ENCODE results near the gene PODNL1. TPM values are rescaled to one million over a fixed set of nuclear protein-coding genes. Genes with fewer than 3 reads are reported as not detected.

The PODNL1 gene
- total RNA-seq, 6 experiments from 2014 or later = 10.1 to 13.7 (median 12.2) TPM

DNA sequence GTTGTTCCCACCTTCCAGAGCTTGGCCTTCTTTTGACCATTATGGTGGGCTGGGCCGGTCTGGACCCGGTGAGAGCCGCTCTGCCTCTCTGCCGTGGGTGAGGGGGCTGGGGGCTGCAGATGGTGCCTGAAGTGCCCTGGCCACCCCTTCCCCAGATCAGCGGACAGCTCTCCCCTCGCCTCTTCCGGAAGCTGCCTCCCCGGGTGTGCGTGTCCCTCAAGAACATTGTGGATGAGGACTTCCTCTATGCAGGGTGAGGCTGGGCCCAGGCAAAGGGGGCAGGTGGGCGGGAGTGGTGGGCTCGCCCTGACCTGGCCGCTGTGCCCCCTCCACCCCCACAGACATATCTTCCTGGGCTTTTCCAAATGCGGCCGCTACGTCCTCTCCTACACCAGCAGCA, 16.0 kb upstream of the PODNL1 start:
- H3K27ac Mint-ChIP-seq = no peak overlapping the region
- H3K9me3 Mint-ChIP-seq = no peaks in the 10 kb centered on the region
- H3K4me1 Mint-ChIP-seq (ENCODE audit: low read depth) = peaks cover 16% of the 10 kb centered on the region
- H3K36me3 Mint-ChIP-seq (ENCODE audit: low read depth) = peaks cover 5% of the 10 kb centered on the region; the same call in 1 of the 2 replicates
- TF ChIP-seq, protein P1, sequence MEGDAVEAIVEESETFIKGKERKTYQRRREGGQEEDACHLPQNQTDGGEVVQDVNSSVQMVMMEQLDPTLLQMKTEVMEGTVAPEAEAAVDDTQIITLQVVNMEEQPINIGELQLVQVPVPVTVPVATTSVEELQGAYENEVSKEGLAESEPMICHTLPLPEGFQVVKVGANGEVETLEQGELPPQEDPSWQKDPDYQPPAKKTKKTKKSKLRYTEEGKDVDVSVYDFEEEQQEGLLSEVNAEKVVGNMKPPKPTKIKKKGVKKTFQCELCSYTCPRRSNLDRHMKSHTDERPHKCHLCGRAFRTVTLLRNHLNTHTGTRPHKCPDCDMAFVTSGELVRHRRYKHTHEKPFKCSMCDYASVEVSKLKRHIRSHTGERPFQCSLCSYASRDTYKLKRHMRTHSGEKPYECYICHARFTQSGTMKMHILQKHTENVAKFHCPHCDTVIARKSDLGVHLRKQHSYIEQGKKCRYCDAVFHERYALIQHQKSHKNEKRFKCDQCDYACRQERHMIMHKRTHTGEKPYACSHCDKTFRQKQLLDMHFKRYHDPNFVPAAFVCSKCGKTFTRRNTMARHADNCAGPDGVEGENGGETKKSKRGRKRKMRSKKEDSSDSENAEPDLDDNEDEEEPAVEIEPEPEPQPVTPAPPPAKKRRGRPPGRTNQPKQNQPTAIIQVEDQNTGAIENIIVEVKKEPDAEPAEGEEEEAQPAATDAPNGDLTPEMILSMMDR (IDR thresholded peaks at IDR 0.05) = no peak
- no peak for DNase-seq
- H3K4me3 Mint-ChIP-seq = peak overlapping the region; percentile 93; the same call in 1 of the 2 replicates
- H3K27me3 Mint-ChIP-seq (ENCODE audit: insufficient read depth) = no peaks in the 10 kb centered on the region; the same call in 1 of the 2 replicates

DNA sequence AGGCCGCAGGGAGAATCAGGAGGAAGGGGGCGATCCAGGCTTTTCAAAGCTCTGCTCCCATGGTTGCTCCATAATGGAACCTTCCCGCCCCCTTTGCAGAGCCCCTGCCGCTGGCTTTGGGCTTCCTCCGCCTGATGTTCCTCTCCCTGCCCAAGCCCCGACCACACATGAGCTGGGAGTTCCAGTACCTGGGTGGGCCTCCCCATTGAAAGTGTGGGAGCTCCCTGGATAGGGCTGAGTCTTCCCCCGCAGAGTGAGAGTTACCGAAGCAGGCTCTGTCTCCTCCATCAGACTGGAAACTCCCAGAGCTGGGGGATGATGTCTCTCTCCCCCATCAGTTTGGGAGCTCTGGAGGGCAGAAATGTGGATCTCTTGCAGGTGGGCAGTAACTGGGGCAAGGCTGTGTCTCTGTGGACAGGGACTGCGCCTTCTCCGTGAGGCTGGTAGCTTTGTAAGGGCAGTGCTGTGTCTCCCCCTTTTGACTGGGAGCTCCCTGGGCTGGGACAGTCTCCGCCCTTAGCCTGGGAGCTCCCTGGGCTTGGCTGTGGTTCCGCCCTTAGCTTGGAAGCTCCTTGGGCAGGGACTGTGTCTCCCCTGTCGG, 14.8 kb upstream of the PODNL1 start:
- H3K9me3 Mint-ChIP-seq = no peaks in the 10 kb centered on the region
- no peaks in the 10 kb centered on the region for H3K27me3 Mint-ChIP-seq (ENCODE audit: insufficient read depth)
- TF ChIP-seq, protein P1 (IDR thresholded peaks at IDR 0.05) = peak; percentile 9; the same call in 1 of the 2 replicates
- H3K4me3 Mint-ChIP-seq = peak overlapping the region; percentile 93
- DNase-seq = peak; percentile 58
- peaks cover 1% of the 10 kb centered on the region; the same call in 1 of the 2 replicates for H3K36me3 Mint-ChIP-seq (ENCODE audit: low read depth)
- H3K27ac Mint-ChIP-seq = peak overlapping the region; percentile 72
- peaks cover 16% of the 10 kb centered on the region for H3K4me1 Mint-ChIP-seq (ENCODE audit: low read depth)

DNA sequence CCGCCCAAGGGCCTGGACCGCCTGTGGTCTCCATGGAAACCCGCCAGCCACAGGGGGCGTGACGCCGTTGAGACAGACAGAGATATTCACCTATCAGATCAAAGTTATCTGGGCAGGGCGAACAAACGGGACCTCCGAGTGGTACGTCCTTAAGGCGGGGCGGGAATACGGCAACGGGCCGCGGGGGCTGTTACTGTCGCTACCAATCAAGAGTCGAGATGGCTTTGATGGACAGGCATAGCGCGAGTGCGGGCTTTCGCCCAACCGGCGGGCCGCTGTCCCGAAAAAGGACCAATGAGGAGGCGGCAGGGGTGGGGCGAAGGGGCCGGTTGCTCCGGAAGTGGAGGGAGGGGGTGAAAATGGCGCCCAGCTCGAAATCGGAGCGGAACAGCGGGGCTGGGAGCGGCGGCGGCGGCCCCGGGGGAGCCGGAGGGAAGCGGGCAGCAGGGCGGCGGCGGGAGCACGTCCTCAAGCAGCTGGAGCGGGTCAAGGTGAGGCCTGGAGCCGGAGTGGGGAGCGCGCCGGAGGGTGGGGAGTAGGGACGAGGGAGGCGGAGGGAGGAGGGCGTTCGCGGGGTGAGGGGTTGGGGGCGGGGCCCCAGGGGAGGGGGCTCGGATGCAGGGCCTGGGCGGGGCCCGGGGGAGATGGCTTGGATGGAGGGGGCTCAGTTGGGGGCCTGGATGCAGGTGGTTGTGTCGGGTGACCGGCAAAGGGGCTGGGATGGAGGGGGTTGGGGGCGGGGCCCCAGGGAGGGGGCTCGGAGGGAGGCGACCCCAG, 14.1 kb upstream of the PODNL1 start, which contains the start of gene DCAF15:
Gene DCAF15 (plus strand): TSS at position 356 of the 777 bp plus-strand sequence. CDS start 4 bp downstream, at position 360.
- DNase-seq = peak; percentile 100
- peaks cover 16% of the 10 kb centered on the region for H3K4me1 Mint-ChIP-seq (ENCODE audit: low read depth)
- H3K4me3 Mint-ChIP-seq = peak within 1 kb of the TSS; percentile 93
- H3K9me3 Mint-ChIP-seq = no peaks in the 10 kb centered on the region
- H3K36me3 Mint-ChIP-seq (ENCODE audit: low read depth) = no peaks in the 10 kb centered on the region
- H3K27me3 Mint-ChIP-seq (ENCODE audit: insufficient read depth) = no peaks in the 10 kb centered on the region
- H3K27ac Mint-ChIP-seq = peak within 1 kb of the TSS; percentile 79
- TF ChIP-seq, protein P1 (IDR thresholded peaks at IDR 0.05) = peak; percentile 31

DNA sequence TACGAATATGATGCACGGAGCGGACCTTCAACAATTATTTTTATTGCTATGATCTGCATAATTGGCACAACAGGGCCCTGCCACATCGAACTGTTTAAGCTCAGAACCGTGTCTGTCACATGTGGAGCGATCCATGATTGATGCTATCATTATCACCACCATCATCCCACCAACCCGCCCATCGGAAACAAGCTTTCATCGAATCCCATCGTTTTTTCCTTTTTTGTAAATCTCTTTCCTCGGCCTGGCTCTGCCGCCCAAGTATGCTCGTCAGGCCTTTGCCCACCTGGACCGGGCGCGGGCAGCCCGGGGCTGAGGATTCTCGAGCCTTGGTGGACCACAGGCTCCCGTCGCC, 13.6 kb upstream of the PODNL1 start:
- H3K36me3 Mint-ChIP-seq (ENCODE audit: low read depth) = no peaks in the 10 kb centered on the region
- TF ChIP-seq, protein P1 (IDR thresholded peaks at IDR 0.05) = no peak

DNA sequence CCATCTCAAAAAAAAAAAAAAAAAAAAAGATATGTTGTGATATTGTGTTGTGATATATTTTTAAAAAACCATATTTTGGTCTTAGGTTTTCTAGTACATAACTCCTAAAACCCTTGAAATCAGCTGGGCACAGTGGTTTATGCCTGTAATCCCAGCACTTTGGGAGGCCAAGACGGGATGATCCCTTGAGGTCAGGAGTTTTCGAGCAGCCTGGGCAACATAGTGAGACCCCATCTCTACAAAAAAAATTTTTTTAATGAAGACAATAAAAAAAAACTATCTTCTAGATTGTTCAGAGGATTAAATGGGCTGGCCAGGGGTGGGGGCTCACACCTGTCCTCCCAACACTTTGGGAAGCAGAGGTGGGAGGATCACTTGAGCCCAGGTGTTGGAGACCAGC, 12.8 kb upstream of the PODNL1 start:
- Mint-ChIP-seq H3K4me1 (ENCODE audit: low read depth) (peaks cover 16% of the 10 kb centered on the region), H3K27me3 (ENCODE audit: insufficient read depth) (no peaks in the 10 kb centered on the region), H3K36me3 (ENCODE audit: low read depth) (no peaks in the 10 kb centered on the region), H3K27ac (no peak overlapping the region), H3K4me3 (no peak overlapping the region), H3K9me3 (no peaks in the 10 kb centered on the region)
- DNase-seq = no peak
- TF ChIP-seq, protein P1 (IDR thresholded peaks at IDR 0.05) = no peak

More for the DNA sequence above, 13.6 kb upstream of the PODNL1 start:
- Mint-ChIP-seq H3K27me3 (ENCODE audit: insufficient read depth) (no peaks in the 10 kb centered on the region), H3K4me1 (ENCODE audit: low read depth) (peaks cover 16% of the 10 kb centered on the region), H3K9me3 (no peaks in the 10 kb centered on the region), H3K4me3 (peak overlapping the region; percentile 93), H3K27ac (peak overlapping the region; percentile 79)
- DNase-seq = no peak

Measured in HFFc6 (cell line).